ENCODE measurements around the gene REN.

DNA sequence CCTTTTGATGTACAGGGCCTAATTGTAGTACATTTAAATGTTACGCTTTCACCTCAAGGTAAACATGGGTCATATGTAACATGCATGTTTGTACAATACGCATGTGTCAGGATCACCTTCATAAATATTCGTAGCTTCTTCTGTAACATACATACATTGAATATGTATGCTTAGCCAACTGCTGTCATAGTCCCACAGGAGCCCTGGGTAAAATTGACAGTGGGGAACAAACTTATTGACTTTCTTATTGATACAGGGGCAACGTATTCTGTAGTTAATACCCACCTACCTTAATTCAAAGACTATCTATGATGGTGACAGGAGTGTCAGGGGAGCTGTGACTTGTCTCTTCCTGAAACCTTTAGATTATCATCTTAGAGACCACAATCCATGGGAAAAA is 3.7 kb upstream of the REN start:
- TF ChIP-seq, protein P1, sequence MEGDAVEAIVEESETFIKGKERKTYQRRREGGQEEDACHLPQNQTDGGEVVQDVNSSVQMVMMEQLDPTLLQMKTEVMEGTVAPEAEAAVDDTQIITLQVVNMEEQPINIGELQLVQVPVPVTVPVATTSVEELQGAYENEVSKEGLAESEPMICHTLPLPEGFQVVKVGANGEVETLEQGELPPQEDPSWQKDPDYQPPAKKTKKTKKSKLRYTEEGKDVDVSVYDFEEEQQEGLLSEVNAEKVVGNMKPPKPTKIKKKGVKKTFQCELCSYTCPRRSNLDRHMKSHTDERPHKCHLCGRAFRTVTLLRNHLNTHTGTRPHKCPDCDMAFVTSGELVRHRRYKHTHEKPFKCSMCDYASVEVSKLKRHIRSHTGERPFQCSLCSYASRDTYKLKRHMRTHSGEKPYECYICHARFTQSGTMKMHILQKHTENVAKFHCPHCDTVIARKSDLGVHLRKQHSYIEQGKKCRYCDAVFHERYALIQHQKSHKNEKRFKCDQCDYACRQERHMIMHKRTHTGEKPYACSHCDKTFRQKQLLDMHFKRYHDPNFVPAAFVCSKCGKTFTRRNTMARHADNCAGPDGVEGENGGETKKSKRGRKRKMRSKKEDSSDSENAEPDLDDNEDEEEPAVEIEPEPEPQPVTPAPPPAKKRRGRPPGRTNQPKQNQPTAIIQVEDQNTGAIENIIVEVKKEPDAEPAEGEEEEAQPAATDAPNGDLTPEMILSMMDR (IDR thresholded peaks at IDR 0.05; ENCODE audit: insufficient read depth, low read depth, low read length): no peak
- no peak for TF ChIP-seq EZH2 (IDR thresholded peaks at IDR 0.05; ENCODE audit: insufficient read depth, low read length)
